Memory B cell (primary cell): ENCODE data around the gene RNF26.
"Not testable (repeated sequence)": the region's sequence is repeated elsewhere in the genome, so short reads cannot be mapped to it uniquely, and the experiment has no call there.

Experiments used
- ATAC-seq: fragments of 150-1000 bp; cut with Tn5 transposase; 2 replicates; pipeline ENCODE4 v1.10.0; 2021; ENCODE audit warnings: low read depth, mild to moderate bottlenecking, moderate library complexity
- DNase-seq, 2 donors: peaks; one replicate each; pipeline ENCODE4 v3.0.0; 2022; ENCODE audit warnings: low spot score in 2 of 2
- H3K27ac Mint-ChIP-seq: one replicate; pipeline ENCODE4 v1.8.0; 2022; ENCODE audit warnings: mild to moderate bottlenecking, moderate library complexity, mixed read lengths
- H3K27me3 Mint-ChIP-seq: one replicate; pipeline ENCODE4 v1.8.0; 2022; ENCODE audit warnings: mixed read lengths
- H3K36me3 Mint-ChIP-seq: one replicate; pipeline ENCODE4 v1.8.0; 2022; ENCODE audit warnings: mild to moderate bottlenecking, mixed read lengths
- H3K4me1 Mint-ChIP-seq: one replicate; pipeline ENCODE4 v1.8.0; 2022; ENCODE audit warnings: mixed read lengths
- H3K4me3 Mint-ChIP-seq: one replicate; pipeline ENCODE4 v1.8.0; 2022; ENCODE audit warnings: mild to moderate bottlenecking, moderate library complexity, mixed read lengths
- H3K9me3 Mint-ChIP-seq: one replicate; pipeline ENCODE4 v1.8.0; 2022; ENCODE audit warnings: mixed read lengths

The RNF26 gene

DNA sequence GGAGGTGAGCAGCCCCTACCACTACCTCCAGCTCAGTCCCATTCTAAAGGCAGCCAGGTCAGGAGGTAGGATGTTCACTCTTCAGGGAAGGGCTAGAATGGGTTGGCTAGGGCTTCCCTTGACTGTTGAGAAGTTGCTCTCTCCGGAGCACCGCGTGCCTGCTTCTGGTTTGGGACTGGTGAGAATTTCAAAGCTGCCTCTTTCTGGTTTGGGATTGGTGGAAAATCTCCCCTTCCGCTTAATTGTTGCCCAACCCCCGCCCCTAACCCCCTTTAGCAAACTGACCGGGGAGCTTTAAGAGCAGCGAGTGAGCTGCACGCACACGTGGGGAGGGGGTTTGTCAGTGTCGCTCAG is 46.5 kb downstream of the RNF26 start:
- Mint-ChIP-seq H3K27me3 (peaks cover 4% of the 10 kb centered on the region), H3K4me1 (peaks cover 4% of the 10 kb centered on the region), H3K4me3 (no peak overlapping the region), H3K27ac (no peak overlapping the region), H3K9me3 (no peaks in the 10 kb centered on the region), H3K36me3 (no peaks in the 10 kb centered on the region)
- DNase-seq (no peak), ATAC-seq (no peak)

DNA sequence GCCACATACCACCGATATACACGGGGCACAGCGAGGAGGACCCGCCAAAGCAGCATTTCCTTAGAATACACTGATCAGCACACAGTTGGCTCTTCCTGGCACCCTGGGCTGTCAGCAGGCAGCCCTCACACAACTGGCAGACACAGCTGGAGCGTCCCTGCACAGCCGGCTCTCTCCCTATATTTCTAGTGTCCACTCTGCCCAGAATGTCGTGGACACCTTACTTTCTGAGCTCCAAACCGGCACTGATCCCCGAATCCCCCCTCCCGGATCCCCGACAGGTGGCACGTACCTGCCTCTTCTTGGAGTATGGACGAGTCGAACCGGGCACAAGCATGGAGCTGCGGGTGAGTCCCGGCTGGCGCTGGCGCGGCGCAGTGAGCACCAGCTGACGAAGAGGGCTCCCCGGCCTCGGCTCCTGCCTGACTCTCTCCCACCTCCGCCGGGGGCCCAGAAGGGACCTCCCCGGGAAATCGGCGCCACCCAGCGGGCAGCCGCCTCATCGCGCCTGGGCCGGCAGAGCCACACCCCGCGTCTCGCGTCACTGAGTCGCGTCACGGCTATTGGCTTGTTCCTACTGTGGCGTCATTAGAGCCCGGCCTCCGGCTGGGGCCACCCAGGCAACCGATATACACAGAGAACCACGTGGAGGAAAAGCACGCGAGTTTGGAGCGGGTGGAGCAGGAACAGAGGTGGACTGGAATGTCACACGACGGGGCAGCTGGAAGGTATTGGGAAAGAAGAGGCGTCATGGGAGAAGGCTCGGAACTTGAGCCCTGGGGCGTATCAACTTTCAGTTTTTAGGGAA is 47.1 kb downstream of the RNF26 start, which contains the start of gene USP2:
USP2 (minus strand) TSS at position 510 of the 808 bp plus-strand sequence. CDS start 8,210 bp downstream, outside the sequence.
- H3K36me3 Mint-ChIP-seq, result no peaks in the 10 kb centered on the region

DNA sequence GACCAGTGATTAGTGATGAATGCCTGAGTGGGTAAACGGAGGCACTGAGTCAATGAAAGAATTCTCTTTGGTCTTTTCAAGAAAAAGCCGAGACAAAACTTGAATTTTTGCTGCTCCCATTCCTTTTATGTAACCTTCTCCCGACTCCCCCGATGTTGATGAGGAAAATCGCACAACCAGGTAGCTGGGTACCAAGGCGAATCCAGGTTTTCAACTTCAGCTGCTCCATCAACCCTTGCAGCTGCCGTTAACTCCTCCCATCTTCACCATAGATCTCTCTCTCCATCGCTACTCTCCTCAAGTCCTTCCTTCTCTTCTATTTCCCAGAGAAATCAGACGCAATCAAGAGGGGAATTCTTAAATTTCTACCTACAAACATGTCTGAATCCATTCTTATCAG is 47.8 kb downstream of the RNF26 start:
- Mint-ChIP-seq H3K4me3 (no peak overlapping the region), H3K27me3 (peaks cover 1% of the 10 kb centered on the region), H3K36me3 (no peaks in the 10 kb centered on the region), H3K4me1 (peaks cover 4% of the 10 kb centered on the region), H3K27ac (no peak overlapping the region), H3K9me3 (no peaks in the 10 kb centered on the region)
- DNase-seq (no peak), ATAC-seq (no peak)

More for the DNA sequence above, 47.1 kb downstream of the RNF26 start, which contains the start of gene USP2:
- DNase-seq (peak; percentile 97 to 99), ATAC-seq (peak; percentile 98)
- H3K9me3 Mint-ChIP-seq, result no peaks in the 10 kb centered on the region
- no peak within 1 kb of the TSS for H3K4me3 Mint-ChIP-seq
- H3K27me3 Mint-ChIP-seq, result peaks cover 4% of the 10 kb centered on the region
- H3K27ac Mint-ChIP-seq, result no peak within 1 kb of the TSS
- peaks cover 4% of the 10 kb centered on the region for H3K4me1 Mint-ChIP-seq

DNA sequence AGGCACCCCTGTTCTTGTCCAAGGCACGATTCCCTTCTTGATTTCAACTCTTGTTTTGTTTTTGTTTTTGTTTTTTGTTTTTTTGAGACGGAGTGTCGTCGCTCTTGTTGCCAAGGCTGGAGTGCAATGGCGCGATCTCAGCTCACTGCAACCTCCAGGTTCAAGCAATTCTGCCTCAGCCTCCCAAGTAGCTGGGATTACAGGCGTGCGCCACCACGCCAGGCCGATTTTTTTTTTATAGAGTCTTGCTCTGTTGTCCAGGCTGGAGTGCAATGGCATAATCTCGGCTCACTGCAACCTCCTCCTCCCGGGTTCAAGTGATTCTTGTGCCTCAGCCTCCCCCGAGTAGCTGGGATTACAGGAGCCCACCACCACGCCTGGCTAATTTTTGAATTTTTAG is 48.2 kb downstream of the RNF26 start:
- not testable (repeated sequence) for H3K36me3 Mint-ChIP-seq, ATAC-seq, H3K4me1 Mint-ChIP-seq, H3K27me3 Mint-ChIP-seq, DNase-seq, H3K27ac Mint-ChIP-seq, H3K4me3 Mint-ChIP-seq, H3K9me3 Mint-ChIP-seq

DNA sequence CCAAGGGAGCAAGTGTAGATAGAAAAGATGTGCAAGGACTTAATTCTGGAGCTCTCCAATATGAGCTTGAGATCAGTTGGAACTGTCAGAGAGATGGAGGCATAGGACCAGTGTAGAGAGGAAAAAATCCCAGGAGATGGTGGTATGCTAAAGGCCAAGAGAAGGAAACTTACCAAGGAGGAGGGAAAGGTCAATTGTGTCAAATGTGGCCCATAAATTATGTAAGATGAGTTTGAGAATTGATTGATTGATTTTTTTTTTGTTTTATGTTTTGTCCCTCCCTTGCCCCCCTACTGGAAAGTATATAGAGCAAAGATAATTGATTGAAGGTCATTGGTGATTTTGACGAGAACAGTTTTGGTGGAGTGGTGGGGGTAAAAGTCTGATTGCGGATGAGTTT is 50.0 kb downstream of the RNF26 start:
- ATAC-seq, result no peak
- no peak for DNase-seq
- H3K27me3 Mint-ChIP-seq, result peaks cover 1% of the 10 kb centered on the region
- H3K4me3 Mint-ChIP-seq, result no peak overlapping the region
- H3K27ac Mint-ChIP-seq, result no peak overlapping the region
- no peaks in the 10 kb centered on the region for H3K36me3 Mint-ChIP-seq
- no peaks in the 10 kb centered on the region for H3K9me3 Mint-ChIP-seq
- H3K4me1 Mint-ChIP-seq, result peaks cover 4% of the 10 kb centered on the region
